Breast epithelium (tissue), 3 donors: Measurements from ENCODE around the gene RBBP5.

Source experiments
- POLR2A ChIP-seq: fragments of 450-650 bp; IDR thresholded peaks from one replicate; pipeline ENCODE4 v1.6.1; 2016; ENCODE audit warnings: antibody characterized with exemption, mild to moderate bottlenecking, moderate library complexity
- POLR2AphosphoS5 ChIP-seq, 3 donors: sonication (generic); formaldehyde crosslinking; IDR thresholded peaks; one replicate each; pipeline ENCODE4 v1.6.1; 2017; ENCODE audit warnings: antibody characterized with exemption in 3 of 3
- TF ChIP-seq, protein P1 (sequence below), 3 donors: fragments of 450-650 bp; IDR thresholded peaks; one replicate each; pipeline ENCODE4 v1.5.1; 2016 to 2017; ENCODE audit warnings: antibody characterized with exemption in 3 of 3, mild to moderate bottlenecking in 3 of 3, moderate library complexity in 3 of 3

DNA sequence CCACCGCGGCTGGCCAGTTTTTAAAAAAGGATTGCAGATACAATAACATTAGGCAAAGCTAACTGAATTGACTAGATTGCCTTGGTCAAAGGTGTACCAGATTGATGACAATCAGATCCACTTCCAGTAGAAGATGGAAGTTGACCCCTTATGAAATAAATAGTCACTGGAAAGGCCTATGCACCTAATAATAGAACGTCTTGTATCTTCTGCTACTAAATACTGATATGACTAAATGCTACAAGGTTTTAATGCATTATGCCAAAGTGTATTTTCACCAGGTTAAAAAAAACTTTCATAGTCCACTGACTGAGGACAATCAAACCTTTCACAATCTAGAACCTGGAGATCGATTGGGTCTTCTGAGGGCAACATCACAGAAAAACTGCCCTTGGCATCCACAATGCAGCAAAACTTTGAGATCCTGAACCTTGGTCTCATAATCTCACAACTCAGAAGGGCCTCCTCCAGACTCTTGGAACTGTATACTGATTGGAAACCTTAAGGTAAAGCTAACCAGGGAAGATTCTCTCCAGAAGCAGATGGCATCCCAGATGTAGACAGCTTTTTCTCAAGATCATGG, 7.8 kb upstream of the RBBP5 start:
- TF ChIP-seq, protein P1, sequence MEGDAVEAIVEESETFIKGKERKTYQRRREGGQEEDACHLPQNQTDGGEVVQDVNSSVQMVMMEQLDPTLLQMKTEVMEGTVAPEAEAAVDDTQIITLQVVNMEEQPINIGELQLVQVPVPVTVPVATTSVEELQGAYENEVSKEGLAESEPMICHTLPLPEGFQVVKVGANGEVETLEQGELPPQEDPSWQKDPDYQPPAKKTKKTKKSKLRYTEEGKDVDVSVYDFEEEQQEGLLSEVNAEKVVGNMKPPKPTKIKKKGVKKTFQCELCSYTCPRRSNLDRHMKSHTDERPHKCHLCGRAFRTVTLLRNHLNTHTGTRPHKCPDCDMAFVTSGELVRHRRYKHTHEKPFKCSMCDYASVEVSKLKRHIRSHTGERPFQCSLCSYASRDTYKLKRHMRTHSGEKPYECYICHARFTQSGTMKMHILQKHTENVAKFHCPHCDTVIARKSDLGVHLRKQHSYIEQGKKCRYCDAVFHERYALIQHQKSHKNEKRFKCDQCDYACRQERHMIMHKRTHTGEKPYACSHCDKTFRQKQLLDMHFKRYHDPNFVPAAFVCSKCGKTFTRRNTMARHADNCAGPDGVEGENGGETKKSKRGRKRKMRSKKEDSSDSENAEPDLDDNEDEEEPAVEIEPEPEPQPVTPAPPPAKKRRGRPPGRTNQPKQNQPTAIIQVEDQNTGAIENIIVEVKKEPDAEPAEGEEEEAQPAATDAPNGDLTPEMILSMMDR (IDR thresholded peaks at IDR 0.05): no peak
- TF ChIP-seq POLR2A: no peak
- no peak for TF ChIP-seq POLR2AphosphoS5 (IDR thresholded peaks at IDR 0.05)
